IgD-negative memory B cell (primary cell): ENCODE data around the gene CRELD2. TPM values are rescaled to one million over a fixed set of nuclear protein-coding genes. Genes with fewer than 3 reads are reported as not detected.

Source experiments
- H3K27ac Mint-ChIP-seq, 3 donors: one replicate each; pipeline ENCODE4 v1.8.0; 2020 to 2022; ENCODE audit warnings: mild to moderate bottlenecking in 3 of 3, mixed read lengths in 3 of 3, moderate library complexity in 1 of 3
- H3K27me3 Mint-ChIP-seq: one replicate; pipeline ENCODE4 v1.8.0; 2021; ENCODE audit warnings: mixed read lengths
- H3K36me3 Mint-ChIP-seq: one replicate; pipeline ENCODE4 v1.8.0; 2020; ENCODE audit warnings: mild to moderate bottlenecking, mixed read lengths
- H3K4me1 Mint-ChIP-seq, 3 donors: one replicate each; pipeline ENCODE4 v1.8.0; 2020 to 2022; ENCODE audit warnings: mixed read lengths in 3 of 3, mild to moderate bottlenecking in 1 of 3
- H3K4me3 Mint-ChIP-seq, 4 donors: one replicate each; pipeline ENCODE4 v1.8.0; 2020 to 2022; ENCODE audit warnings: mild to moderate bottlenecking in 4 of 4, mixed read lengths in 4 of 4, moderate library complexity in 3 of 4
- H3K9me3 Mint-ChIP-seq, 3 donors: one replicate each; pipeline ENCODE4 v1.8.0; 2020 to 2021; ENCODE audit warnings: mixed read lengths in 3 of 3, mild to moderate bottlenecking in 1 of 3
- polyA plus RNA-seq: library from polyadenylated mRNA; unstranded; fragments of 300-500 nt; fragmentation: Illumina TruSeq; gene quantifications from one replicate; pipeline ENCODE4 v1.2.3, GENCODE V29; 2021

Gene CRELD2
- polyA plus RNA-seq, 1 donor from 2014 or later, result 29.7 TPM

- Mint-ChIP-seq H3K36me3 (peaks cover 10% of the 10 kb centered on the region), H3K27me3 (peaks cover 1% of the 10 kb centered on the region), H3K27ac (peak overlapping the region; percentile 83 to 100 (median 97)), H3K4me3 (peak overlapping the region in 2 of 4 donors; percentile 84 to 97), H3K4me1 (peaks cover 12 to 21% (median 15%) of the 10 kb centered on the region in 3 donors), H3K9me3 (no peaks in the 10 kb centered on the region)
Observed at GRCh38 chr22:49964136-49965090, 46.0 kb downstream of the CRELD2 start.

GRCh38 chr22:49965091-49966040 lies 46.9 kb downstream of the CRELD2 start:
- peak overlapping the region; percentile 81 to 100 (median 97) for H3K27ac Mint-ChIP-seq
- H3K36me3 Mint-ChIP-seq, result peaks cover 10% of the 10 kb centered on the region
- H3K4me3 Mint-ChIP-seq, result peak overlapping the region in 1 of 4 donors; percentile 97
- H3K27me3 Mint-ChIP-seq, result peaks cover 2% of the 10 kb centered on the region
- H3K4me1 Mint-ChIP-seq, result peaks cover 10 to 21% (median 15%) of the 10 kb centered on the region in 3 donors
- no peaks in the 10 kb centered on the region for H3K9me3 Mint-ChIP-seq

GRCh38 chr22:49966041-49966773 lies 47.8 kb downstream of the CRELD2 start:
- Mint-ChIP-seq H3K4me1 (peaks cover 15 to 25% (median 15%) of the 10 kb centered on the region in 3 donors), H3K36me3 (peaks cover 10% of the 10 kb centered on the region), H3K27ac (peak overlapping the region; percentile 46 to 100 (median 93))

GRCh38 chr22:49966774-49967705 lies 48.6 kb downstream of the CRELD2 start:
- H3K4me1 Mint-ChIP-seq, result peaks cover 15 to 23% (median 15%) of the 10 kb centered on the region in 3 donors
- peak overlapping the region in 3 of 4 donors; percentile 30 to 88 (median 81) for H3K4me3 Mint-ChIP-seq
- peak overlapping the region; percentile 67 to 100 (median 93) for H3K27ac Mint-ChIP-seq
- H3K27me3 Mint-ChIP-seq, result peaks cover 7% of the 10 kb centered on the region
- no peaks in the 10 kb centered on the region for H3K9me3 Mint-ChIP-seq
- peaks cover 10% of the 10 kb centered on the region for H3K36me3 Mint-ChIP-seq

More at GRCh38 chr22:49966041-49966773, 47.8 kb downstream of the CRELD2 start:
- peak overlapping the region in 1 of 4 donors; percentile 88 for H3K4me3 Mint-ChIP-seq
- H3K9me3 Mint-ChIP-seq, result no peaks in the 10 kb centered on the region
- H3K27me3 Mint-ChIP-seq, result peaks cover 7% of the 10 kb centered on the region

DNA sequence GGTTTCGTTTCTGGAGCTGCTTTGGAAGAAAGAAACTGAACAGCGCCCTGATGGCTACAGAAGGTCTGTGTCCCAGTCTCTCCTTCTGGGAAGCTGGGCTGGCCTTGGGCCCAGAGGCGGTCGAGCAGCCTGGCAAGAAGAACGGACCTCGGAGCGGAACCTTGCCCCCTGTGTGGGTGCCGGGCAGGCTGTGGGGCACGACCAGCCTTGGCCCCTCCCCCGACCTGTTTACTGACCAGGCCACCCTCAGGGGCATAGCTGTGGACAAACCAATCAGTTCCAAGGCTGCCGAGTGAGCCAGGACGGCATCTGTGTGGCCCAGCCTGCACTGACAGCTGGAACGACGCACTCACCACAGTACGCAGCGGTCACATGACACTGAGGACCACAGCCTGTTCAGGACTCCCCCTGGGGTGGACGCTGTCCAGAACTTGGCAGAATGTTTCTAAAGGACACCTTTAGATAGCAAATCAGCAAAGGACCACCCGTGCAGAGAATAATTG lies 49.3 kb downstream of the CRELD2 start:
- no peaks in the 10 kb centered on the region for H3K9me3 Mint-ChIP-seq
- peaks cover 15 to 23% (median 15%) of the 10 kb centered on the region in 3 donors for H3K4me1 Mint-ChIP-seq
- peaks cover 8% of the 10 kb centered on the region for H3K36me3 Mint-ChIP-seq
- peak overlapping the region; percentile 67 to 100 (median 93) for H3K27ac Mint-ChIP-seq
- peaks cover 7% of the 10 kb centered on the region for H3K27me3 Mint-ChIP-seq
- peak overlapping the region in 2 of 4 donors; percentile 81 to 88 for H3K4me3 Mint-ChIP-seq

- Mint-ChIP-seq H3K27me3 (peaks cover 7% of the 10 kb centered on the region), H3K27ac (peak overlapping the region; percentile 67 to 100 (median 93)), H3K36me3 (peaks cover 7% of the 10 kb centered on the region), H3K4me3 (peak overlapping the region in 2 of 4 donors; percentile 27 to 88), H3K9me3 (no peaks in the 10 kb centered on the region), H3K4me1 (peaks cover 15 to 21% (median 15%) of the 10 kb centered on the region in 3 donors)
Observed at GRCh38 chr22:49968313-49968830, 49.9 kb downstream of the CRELD2 start.

GRCh38 chr22:49968831-49969661 lies 50.6 kb downstream of the CRELD2 start:
- peak overlapping the region in 2 of 4 donors; percentile 3 to 41 for H3K4me3 Mint-ChIP-seq
- H3K9me3 Mint-ChIP-seq, result no peaks in the 10 kb centered on the region
- H3K27me3 Mint-ChIP-seq, result peaks cover 7% of the 10 kb centered on the region
- H3K27ac Mint-ChIP-seq, result peak overlapping the region in 1 of 3 donors; percentile 100
- peaks cover 10 to 14% (median 12%) of the 10 kb centered on the region in 3 donors for H3K4me1 Mint-ChIP-seq
- no peaks in the 10 kb centered on the region for H3K36me3 Mint-ChIP-seq

DNA sequence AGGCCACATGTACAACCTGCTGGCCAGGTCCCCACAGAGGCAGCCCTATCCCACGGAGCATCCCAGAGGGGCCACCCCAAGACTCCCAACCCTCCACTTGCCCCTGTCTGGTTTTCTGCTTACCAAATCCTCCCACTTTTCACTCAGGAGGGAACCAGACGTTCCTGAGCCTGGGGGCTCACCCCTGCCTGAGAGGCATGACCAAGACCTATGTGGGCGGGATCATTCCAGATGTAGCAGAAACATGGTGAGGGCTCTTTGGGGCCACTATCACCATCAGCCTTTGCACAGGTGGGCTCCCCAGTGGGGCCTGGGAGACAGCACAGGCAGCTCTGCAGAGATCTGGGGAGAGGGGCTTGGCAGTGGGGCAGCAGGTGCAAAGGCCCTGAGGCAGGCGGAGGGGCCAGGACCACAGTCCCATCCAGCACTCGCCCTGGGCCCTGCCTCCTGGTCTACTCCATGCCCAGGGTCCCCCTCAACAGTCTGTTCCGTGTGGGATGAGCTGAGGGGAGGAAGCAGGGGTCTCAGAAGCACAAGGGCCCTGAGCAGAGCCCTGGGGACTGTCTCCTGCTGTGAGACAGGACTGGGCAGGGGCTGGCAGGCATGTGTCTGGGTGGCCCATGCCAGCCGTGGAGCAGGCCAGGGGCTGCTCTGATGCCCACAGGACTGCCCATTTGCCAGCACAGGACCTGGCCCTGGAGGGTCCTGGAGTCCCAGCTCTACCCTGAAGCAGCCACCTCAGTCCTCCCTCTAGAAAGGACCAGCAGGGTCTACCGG lies 51.5 kb downstream of the CRELD2 start:
- H3K36me3 Mint-ChIP-seq, result no peaks in the 10 kb centered on the region
- H3K4me1 Mint-ChIP-seq, result peaks cover 10 to 12% (median 10%) of the 10 kb centered on the region in 3 donors
- no peaks in the 10 kb centered on the region for H3K9me3 Mint-ChIP-seq
- H3K27me3 Mint-ChIP-seq, result peaks cover 7% of the 10 kb centered on the region
- peak overlapping the region; percentile 79 to 96 (median 94) for H3K27ac Mint-ChIP-seq
- H3K4me3 Mint-ChIP-seq, result peak overlapping the region in 2 of 4 donors; percentile 47 to 91

DNA sequence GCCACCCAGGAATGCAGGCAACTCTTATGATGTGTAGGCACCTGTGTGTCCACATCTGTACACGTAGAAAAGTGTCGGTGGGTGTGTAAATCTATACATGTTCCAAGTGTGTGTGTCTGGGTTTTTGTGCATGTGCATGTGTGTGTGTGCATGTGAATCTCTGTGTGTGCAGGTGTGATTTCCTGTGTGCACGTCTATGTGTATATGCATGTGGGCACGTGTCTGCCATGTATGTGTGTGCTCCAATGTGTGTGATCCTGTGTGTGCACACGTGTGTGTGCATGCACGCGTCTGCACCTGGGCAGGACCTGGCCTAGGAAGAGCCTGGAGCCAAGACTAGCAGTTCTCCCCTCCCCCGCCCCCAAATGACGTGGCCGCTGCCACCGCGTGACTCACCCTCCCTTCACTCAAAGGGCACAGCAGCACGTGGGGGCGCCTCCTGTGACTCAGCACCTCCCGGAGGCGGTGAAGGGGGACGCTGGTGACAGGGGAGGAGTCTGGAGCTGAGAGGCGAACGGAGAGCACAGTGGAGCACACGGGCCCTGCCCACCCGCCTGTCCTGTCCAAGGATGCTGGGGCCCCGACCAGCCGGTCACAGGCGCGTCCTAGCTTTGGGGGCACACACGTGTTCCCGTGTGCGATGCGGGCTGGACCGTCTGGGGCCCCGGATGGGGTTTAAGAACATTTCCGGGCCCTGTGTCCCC lies 52.2 kb downstream of the CRELD2 start:
- Mint-ChIP-seq H3K9me3 (no peaks in the 10 kb centered on the region), H3K4me1 (peaks cover 10 to 16% (median 15%) of the 10 kb centered on the region in 3 donors), H3K36me3 (no peaks in the 10 kb centered on the region), H3K27me3 (peaks cover 7% of the 10 kb centered on the region), H3K27ac (peak overlapping the region; percentile 79 to 96 (median 94)), H3K4me3 (peak overlapping the region; percentile 47 to 91 (median 80))

GRCh38 chr22:49971232-49972162 lies 53.1 kb downstream of the CRELD2 start:
- H3K9me3 Mint-ChIP-seq, result no peaks in the 10 kb centered on the region
- H3K27ac Mint-ChIP-seq, result peak overlapping the region; percentile 79 to 96 (median 94)
- H3K27me3 Mint-ChIP-seq, result peaks cover 7% of the 10 kb centered on the region
- H3K4me1 Mint-ChIP-seq, result peaks cover 13 to 19% (median 18%) of the 10 kb centered on the region in 3 donors
- H3K36me3 Mint-ChIP-seq, result no peaks in the 10 kb centered on the region
- H3K4me3 Mint-ChIP-seq, result peak overlapping the region; percentile 47 to 91 (median 80)
